ENCODE results near the gene PAPSS2. TPM values are rescaled to one million over a fixed set of nuclear protein-coding genes. Genes with fewer than 3 reads are reported as not detected.

The PAPSS2 gene
- total and polyA plus RNA-seq, 2 experiments from 2014 or later: 65.9 to 82.3 TPM

- H3K9ac ChIP-seq: no peak overlapping the region
- 29 to 35% methylated on average over 7 of the region's 7 CpGs for WGBS, 2 experiments (ENCODE audit: low coverage in 1 of 2, low lambda C conversion rate in 2 of 2, missing lambda C conversion rate in 2 of 2)
- TF ChIP-seq EZH2 (IDR thresholded peaks at IDR 0.05; ENCODE audit: insufficient read depth, poor library complexity, severe bottlenecking): no peak
- TF ChIP-seq EZH2phosphoT487 (IDR thresholded peaks at IDR 0.05; ENCODE audit: insufficient read depth, low read depth): no peak
- H3K79me2 ChIP-seq (ENCODE audit: insufficient read depth): no peaks in the 10 kb centered on the region
- H3K27ac ChIP-seq: no peak overlapping the region
- peaks cover 10% of the 10 kb centered on the region; the same call in 1 of the 2 replicates for H3K27me3 ChIP-seq (replicated peaks; ENCODE audit: insufficient read depth)
- in situ Hi-C loops (cut with MboI): no loop called here
- H3K9me3 ChIP-seq (ENCODE audit: low read depth): no peaks in the 10 kb centered on the region
- H3K36me3 ChIP-seq (ENCODE audit: low read depth): no peaks in the 10 kb centered on the region
- peaks cover 8% of the 10 kb centered on the region; the same call in 1 of the 2 replicates for H3K4me1 ChIP-seq (ENCODE audit: insufficient read depth)
- no peaks in the 10 kb centered on the region for H3K9me2 ChIP-seq (ENCODE audit: insufficient read depth)
- DNase-seq: no peak
- H3K4me3 ChIP-seq: no peak overlapping the region
- H3K4me2 ChIP-seq (ENCODE audit: unreplicated experiment): no peak overlapping the region
- no peaks in the 10 kb centered on the region for H4K20me1 ChIP-seq (ENCODE audit: insufficient read depth)
- H2AFZ ChIP-seq: no peak overlapping the region
- no peaks in the 10 kb centered on the region for H3F3A ChIP-seq (ENCODE audit: insufficient read depth)
Observed at GRCh38 chr10:87622314-87623004, 37.2 kb upstream of the PAPSS2 start.

DNA sequence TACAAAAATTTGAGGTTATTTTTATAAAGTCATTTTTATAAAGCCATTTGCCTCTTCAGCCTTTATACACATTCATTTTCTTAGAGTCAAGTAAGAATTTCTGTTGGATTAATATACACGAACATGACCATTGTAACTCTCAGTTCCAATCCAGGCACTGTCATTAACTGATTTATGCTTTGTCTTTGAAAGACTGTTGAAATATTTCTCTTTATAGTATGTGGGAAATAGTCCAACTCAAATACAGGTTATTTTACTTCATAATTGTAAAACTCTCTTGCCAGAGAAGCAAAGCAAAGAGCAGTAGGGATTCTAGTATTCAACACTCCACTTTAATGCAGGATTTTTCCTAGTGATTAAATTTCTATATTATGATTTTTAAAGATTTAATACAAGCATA, 36.5 kb upstream of the PAPSS2 start:
- Histone ChIP-seq H3K9me3 (ENCODE audit: low read depth) (no peaks in the 10 kb centered on the region), H3K4me2 (ENCODE audit: unreplicated experiment) (no peak overlapping the region), H3K79me2 (ENCODE audit: insufficient read depth) (no peaks in the 10 kb centered on the region), H3F3A (ENCODE audit: insufficient read depth) (no peaks in the 10 kb centered on the region), H3K36me3 (ENCODE audit: low read depth) (no peaks in the 10 kb centered on the region), H4K20me1 (ENCODE audit: insufficient read depth) (no peaks in the 10 kb centered on the region), H3K4me1 (ENCODE audit: insufficient read depth) (peaks cover 8% of the 10 kb centered on the region; the same call in 1 of the 2 replicates), H3K27ac (no peak overlapping the region), H3K27me3 (replicated peaks; ENCODE audit: insufficient read depth) (peaks cover 6% of the 10 kb centered on the region; the same call in 1 of the 2 replicates), H3K4me3 (no peak overlapping the region), H2AFZ (no peak overlapping the region), H3K9me2 (ENCODE audit: insufficient read depth) (no peaks in the 10 kb centered on the region), H3K9ac (no peak overlapping the region)
- WGBS, 2 experiments (ENCODE audit: low coverage in 1 of 2, low lambda C conversion rate in 2 of 2, missing lambda C conversion rate in 2 of 2): 81 to 86% methylated on average over 1 of the region's 1 CpG
- in situ Hi-C loops (cut with MboI): no loop called here
- TF ChIP-seq EZH2 (IDR thresholded peaks at IDR 0.05; ENCODE audit: insufficient read depth, poor library complexity, severe bottlenecking): no peak
- no peak for TF ChIP-seq EZH2phosphoT487 (IDR thresholded peaks at IDR 0.05; ENCODE audit: insufficient read depth, low read depth)
- no peak for DNase-seq

GRCh38 chr10:87625661-87626060, 34.0 kb upstream of the PAPSS2 start:
- Histone ChIP-seq H3K4me3 (no peak overlapping the region), H3K9me3 (ENCODE audit: low read depth) (no peaks in the 10 kb centered on the region), H3K36me3 (ENCODE audit: low read depth) (no peaks in the 10 kb centered on the region), H3K27me3 (replicated peaks; ENCODE audit: insufficient read depth) (no peaks in the 10 kb centered on the region), H3K79me2 (ENCODE audit: insufficient read depth) (no peaks in the 10 kb centered on the region), H3K9ac (no peak overlapping the region), H3K4me2 (ENCODE audit: unreplicated experiment) (no peak overlapping the region), H4K20me1 (ENCODE audit: insufficient read depth) (no peaks in the 10 kb centered on the region), H3K9me2 (ENCODE audit: insufficient read depth) (no peaks in the 10 kb centered on the region), H3K27ac (no peak overlapping the region), H3K4me1 (ENCODE audit: insufficient read depth) (no peaks in the 10 kb centered on the region), H3F3A (ENCODE audit: insufficient read depth) (no peaks in the 10 kb centered on the region), H2AFZ (peak overlapping the region; percentile 21; the same call in 1 of the 2 replicates)
- in situ Hi-C loops (cut with MboI): no loop called here
- no peak for DNase-seq
- 38 to 45% methylated on average over 1 of the region's 1 CpG for WGBS, 2 experiments (ENCODE audit: low coverage in 1 of 2, low lambda C conversion rate in 2 of 2, missing lambda C conversion rate in 2 of 2)
- no peak for TF ChIP-seq EZH2phosphoT487 (IDR thresholded peaks at IDR 0.05; ENCODE audit: insufficient read depth, low read depth)
- TF ChIP-seq EZH2 (IDR thresholded peaks at IDR 0.05; ENCODE audit: insufficient read depth, poor library complexity, severe bottlenecking): no peak

GRCh38 chr10:87626422-87626892, 33.2 kb upstream of the PAPSS2 start:
- no peak for DNase-seq
- no peak overlapping the region for H3K9ac ChIP-seq
- TF ChIP-seq EZH2 (IDR thresholded peaks at IDR 0.05; ENCODE audit: insufficient read depth, poor library complexity, severe bottlenecking) (no peak), EZH2phosphoT487 (IDR thresholded peaks at IDR 0.05; ENCODE audit: insufficient read depth, low read depth) (no peak)
- no peaks in the 10 kb centered on the region for H3F3A ChIP-seq (ENCODE audit: insufficient read depth)
- no peak overlapping the region for H3K27ac ChIP-seq
- in situ Hi-C loops (cut with MboI): no loop called here
- H3K4me1 ChIP-seq (ENCODE audit: insufficient read depth): no peaks in the 10 kb centered on the region
- H3K79me2 ChIP-seq (ENCODE audit: insufficient read depth): no peaks in the 10 kb centered on the region
- no peaks in the 10 kb centered on the region for H4K20me1 ChIP-seq (ENCODE audit: insufficient read depth)
- H2AFZ ChIP-seq: no peak overlapping the region
- H3K4me2 ChIP-seq (ENCODE audit: unreplicated experiment): no peak overlapping the region
- 100% methylated on average over 1 of the region's 1 CpG for WGBS, 2 experiments (ENCODE audit: low coverage in 1 of 2, low lambda C conversion rate in 2 of 2, missing lambda C conversion rate in 2 of 2)
- no peaks in the 10 kb centered on the region for H3K9me3 ChIP-seq (ENCODE audit: low read depth)
- H3K4me3 ChIP-seq: no peak overlapping the region
- H3K36me3 ChIP-seq (ENCODE audit: low read depth): no peaks in the 10 kb centered on the region
- H3K27me3 ChIP-seq (replicated peaks; ENCODE audit: insufficient read depth): no peaks in the 10 kb centered on the region
- no peaks in the 10 kb centered on the region for H3K9me2 ChIP-seq (ENCODE audit: insufficient read depth)

Data from GM23248 (cell line).